Naive B cell (primary cell): ENCODE results near the gene COL27A1. TPM values are rescaled to one million over a fixed set of nuclear protein-coding genes. Genes with fewer than 3 reads are reported as not detected.

Source experiments
- ATAC-seq, 2 donors: fragments of 150-1000 bp; cut with Tn5 transposase; 2 replicates each; pipeline ENCODE4 v1.10.0; 2021; ENCODE audit warnings: low read depth in 2 of 2, mild to moderate bottlenecking in 2 of 2, moderate library complexity in 2 of 2
- DNase-seq: peaks from one replicate; pipeline ENCODE4 v3.0.0; 2022
- H3K27ac Mint-ChIP-seq, 6 donors: one replicate each; pipeline ENCODE4 v1.8.0; 2020 to 2022; ENCODE audit warnings: mild to moderate bottlenecking in 6 of 6, mixed read lengths in 6 of 6, moderate library complexity in 5 of 6, inconsistent platforms in 2 of 6
- H3K27me3 Mint-ChIP-seq, 3 donors: one replicate each; pipeline ENCODE4 v1.8.0; 2021 to 2022; ENCODE audit warnings: mixed read lengths in 3 of 3, mild to moderate bottlenecking in 1 of 3
- H3K36me3 Mint-ChIP-seq, 2 donors: one replicate each; pipeline ENCODE4 v1.8.0; 2020 to 2022; ENCODE audit warnings: mixed read lengths in 2 of 2, inconsistent platforms in 1 of 2, mild to moderate bottlenecking in 1 of 2
- H3K4me1 Mint-ChIP-seq, 3 donors: one replicate each; pipeline ENCODE4 v1.8.0; 2020 to 2022; ENCODE audit warnings: mixed read lengths in 3 of 3, inconsistent platforms in 1 of 3, mild to moderate bottlenecking in 1 of 3, moderate library complexity in 1 of 3
- H3K4me3 Mint-ChIP-seq, 8 donors: one replicate each; pipeline ENCODE4 v1.8.0; 2020 to 2022; ENCODE audit warnings: mild to moderate bottlenecking in 8 of 8, mixed read lengths in 8 of 8, moderate library complexity in 8 of 8, inconsistent platforms in 2 of 8
- H3K9me3 Mint-ChIP-seq, 7 donors: one replicate each; pipeline ENCODE4 v1.8.0; 2020 to 2022; ENCODE audit warnings: mixed read lengths in 7 of 7, mild to moderate bottlenecking in 5 of 7, inconsistent platforms in 2 of 7, moderate library complexity in 1 of 7
- polyA plus RNA-seq, 6 donors: library from polyadenylated mRNA; unstranded; fragments of 300-500 nt; fragmentation: Illumina TruSeq; gene quantifications; one replicate each; pipeline ENCODE4 v1.2.3, GENCODE V29; 2021; ENCODE audit warnings: low read depth in 6 of 6

The COL27A1 gene
- polyA plus RNA-seq, 6 donors from 2014 or later, result 0.04 TPM; not detected in 5

GRCh38 chr9:114169029-114169951 lies 14.0 kb downstream of the COL27A1 start:
- Mint-ChIP-seq H3K4me3 (no peak overlapping the region), H3K36me3 (no peaks in the 10 kb centered on the region), H3K9me3 (no peaks in the 10 kb centered on the region), H3K27ac (no peak overlapping the region), H3K4me1 (no peaks in the 10 kb centered on the region), H3K27me3 (peaks cover 0 to 14% (median 12%) of the 10 kb centered on the region in 3 donors)
- DNase-seq (no peak), ATAC-seq (no peak)

GRCh38 chr9:114169952-114170770 lies 14.8 kb downstream of the COL27A1 start:
- H3K27me3 Mint-ChIP-seq, result peaks cover 0 to 11% (median 7%) of the 10 kb centered on the region in 3 donors
- H3K27ac Mint-ChIP-seq, result no peak overlapping the region
- no peaks in the 10 kb centered on the region for H3K36me3 Mint-ChIP-seq
- H3K9me3 Mint-ChIP-seq, result no peaks in the 10 kb centered on the region
- DNase-seq (no peak), ATAC-seq (no peak)
- no peak overlapping the region for H3K4me3 Mint-ChIP-seq
- no peaks in the 10 kb centered on the region for H3K4me1 Mint-ChIP-seq

GRCh38 chr9:114170771-114171461 lies 15.6 kb downstream of the COL27A1 start:
- ATAC-seq, result no peak
- no peaks in the 10 kb centered on the region for H3K9me3 Mint-ChIP-seq
- no peak overlapping the region for H3K27ac Mint-ChIP-seq
- H3K4me3 Mint-ChIP-seq, result no peak overlapping the region
- no peaks in the 10 kb centered on the region for H3K36me3 Mint-ChIP-seq
- H3K4me1 Mint-ChIP-seq, result no peaks in the 10 kb centered on the region
- DNase-seq, result no peak
- peaks cover 0 to 11% (median 7%) of the 10 kb centered on the region in 3 donors for H3K27me3 Mint-ChIP-seq

- ATAC-seq (no peak), DNase-seq (no peak)
- Mint-ChIP-seq H3K4me3 (no peak overlapping the region), H3K36me3 (no peaks in the 10 kb centered on the region), H3K9me3 (no peaks in the 10 kb centered on the region), H3K27me3 (peaks cover 0 to 11% (median 7%) of the 10 kb centered on the region in 3 donors), H3K4me1 (no peaks in the 10 kb centered on the region), H3K27ac (no peak overlapping the region)
Measured at GRCh38 chr9:114171500-114171899, 16.2 kb downstream of the COL27A1 start.

- no peaks in the 10 kb centered on the region for H3K36me3 Mint-ChIP-seq
- DNase-seq (no peak), ATAC-seq (no peak)
- H3K9me3 Mint-ChIP-seq, result no peaks in the 10 kb centered on the region
- no peak overlapping the region for H3K4me3 Mint-ChIP-seq
- H3K4me1 Mint-ChIP-seq, result no peaks in the 10 kb centered on the region
- H3K27me3 Mint-ChIP-seq, result peaks cover 6 to 10% (median 8%) of the 10 kb centered on the region in 3 donors
- H3K27ac Mint-ChIP-seq, result no peak overlapping the region
Measured at GRCh38 chr9:114172981-114173833, 17.9 kb downstream of the COL27A1 start.

GRCh38 chr9:114174557-114174875 lies 19.2 kb downstream of the COL27A1 start:
- DNase-seq, result no peak
- Mint-ChIP-seq H3K27ac (no peak overlapping the region), H3K9me3 (no peaks in the 10 kb centered on the region), H3K4me1 (no peaks in the 10 kb centered on the region), H3K27me3 (peaks cover 0 to 8% (median 0%) of the 10 kb centered on the region in 3 donors), H3K36me3 (no peaks in the 10 kb centered on the region), H3K4me3 (no peak overlapping the region)
- no peak for ATAC-seq

- Mint-ChIP-seq H3K36me3 (no peaks in the 10 kb centered on the region), H3K27me3 (peaks cover 0 to 8% (median 0%) of the 10 kb centered on the region in 3 donors), H3K4me3 (no peak overlapping the region), H3K27ac (no peak overlapping the region), H3K9me3 (no peaks in the 10 kb centered on the region), H3K4me1 (no peaks in the 10 kb centered on the region)
- DNase-seq (no peak), ATAC-seq (no peak)
Measured at GRCh38 chr9:114174876-114175771, 19.8 kb downstream of the COL27A1 start.

GRCh38 chr9:114176624-114177291 lies 21.4 kb downstream of the COL27A1 start:
- DNase-seq, result no peak
- no peaks in the 10 kb centered on the region for H3K9me3 Mint-ChIP-seq
- H3K4me1 Mint-ChIP-seq, result no peaks in the 10 kb centered on the region
- H3K27me3 Mint-ChIP-seq, result peaks cover 0 to 8% (median 0%) of the 10 kb centered on the region in 3 donors
- H3K36me3 Mint-ChIP-seq, result no peaks in the 10 kb centered on the region
- no peak overlapping the region for H3K27ac Mint-ChIP-seq
- no peak for ATAC-seq
- no peak overlapping the region for H3K4me3 Mint-ChIP-seq

GRCh38 chr9:114177423-114178064 lies 22.2 kb downstream of the COL27A1 start:
- Mint-ChIP-seq H3K4me3 (no peak overlapping the region), H3K27me3 (peaks cover 0 to 8% (median 0%) of the 10 kb centered on the region in 3 donors), H3K27ac (no peak overlapping the region), H3K36me3 (no peaks in the 10 kb centered on the region), H3K9me3 (no peaks in the 10 kb centered on the region), H3K4me1 (no peaks in the 10 kb centered on the region)
- ATAC-seq (no peak), DNase-seq (no peak)

GRCh38 chr9:114178076-114178475 lies 22.7 kb downstream of the COL27A1 start:
- H3K4me1 Mint-ChIP-seq, result no peaks in the 10 kb centered on the region
- H3K4me3 Mint-ChIP-seq, result no peak overlapping the region
- H3K36me3 Mint-ChIP-seq, result no peaks in the 10 kb centered on the region
- ATAC-seq, result no peak
- no peak for DNase-seq
- no peaks in the 10 kb centered on the region for H3K9me3 Mint-ChIP-seq
- H3K27me3 Mint-ChIP-seq, result peaks cover 0 to 10% (median 0%) of the 10 kb centered on the region in 3 donors
- no peak overlapping the region for H3K27ac Mint-ChIP-seq

GRCh38 chr9:114178756-114179450 lies 23.6 kb downstream of the COL27A1 start:
- ATAC-seq, result no peak

More at GRCh38 chr9:114178756-114179450, 23.6 kb downstream of the COL27A1 start:
- Mint-ChIP-seq H3K36me3 (no peaks in the 10 kb centered on the region), H3K27me3 (peaks cover 0 to 18% (median 0%) of the 10 kb centered on the region in 3 donors), H3K9me3 (no peaks in the 10 kb centered on the region), H3K27ac (no peak overlapping the region), H3K4me3 (no peak overlapping the region), H3K4me1 (no peaks in the 10 kb centered on the region)
- no peak for DNase-seq
